Smooth muscle cell (in vitro differentiated cells): ENCODE results near the gene FBXW7. TPM values are rescaled to one million over a fixed set of nuclear protein-coding genes. Genes with fewer than 3 reads are reported as not detected.

ENCODE experiments used
- DNase-seq: peaks from one replicate; lab custom pipeline; 2025; ENCODE audit not compliant: unreplicated experiment; lab: John Stamatoyannopoulos, UW
- H2AFZ ChIP-seq: fragments of 200-600 bp; sonication (generic); 2 replicates; pipeline ENCODE4 v1.6.0; 2016; ENCODE audit warnings: antibody characterized with exemption, low read depth, mild to moderate bottlenecking
- H3F3A ChIP-seq: fragments of 200-600 bp; sonication (generic); 2 replicates; pipeline ENCODE4 v1.6.0; 2017; ENCODE audit warnings: antibody characterized with exemption, low read depth
- H3K27ac ChIP-seq: fragments of 200-600 bp; sonication (generic); 2 replicates; pipeline ENCODE4 v1.5.1; 2016; ENCODE audit warnings: low read depth, mild to moderate bottlenecking
- H3K27me3 ChIP-seq: fragments of 200-600 bp; sonication (generic); 2 replicates; pipeline ENCODE4 v1.6.1; 2016; ENCODE audit warnings: low read depth, mild to moderate bottlenecking
- H3K36me3 ChIP-seq: fragments of 200-600 bp; sonication (generic); 2 replicates; pipeline ENCODE4 v1.5.1; 2016; ENCODE audit warnings: low read depth
- H3K4me1 ChIP-seq: fragments of 200-600 bp; sonication (generic); 2 replicates; pipeline ENCODE4 v1.5.1; 2016; ENCODE audit warnings: low read depth
- H3K4me2 ChIP-seq: fragments of 200-600 bp; sonication (generic); 2 replicates; pipeline ENCODE4 v1.6.0; 2016; ENCODE audit warnings: mild to moderate bottlenecking
- H3K4me3 ChIP-seq: fragments of 200-600 bp; sonication (generic); 2 replicates; pipeline ENCODE4 v1.5.1; 2016; ENCODE audit warnings: mild to moderate bottlenecking
- H3K79me2 ChIP-seq: fragments of 200-600 bp; sonication (generic); 2 replicates; pipeline ENCODE4 v1.6.0; 2016; ENCODE audit warnings: low read depth, mild to moderate bottlenecking
- H3K9ac ChIP-seq: fragments of 200-600 bp; sonication (generic); 2 replicates; pipeline ENCODE4 v1.6.0; 2016; ENCODE audit warnings: low read depth
- H3K9me3 ChIP-seq: fragments of 200-600 bp; sonication (generic); replicated peaks from 2 replicates; pipeline ENCODE4 v1.5.1; 2016; ENCODE audit warnings: low read depth
- H4K20me1 ChIP-seq: fragments of 200-600 bp; sonication (generic); 2 replicates; pipeline ENCODE4 v1.6.0; 2016; ENCODE audit warnings: low read depth
- WGBS: methylation state at CpG from one replicate; pipeline ENCODE4 v1.1.7; 2016; ENCODE audit warnings: low lambda C conversion rate; 5-methylcytosine and 5-hydroxymethylcytosine counted together
- polyA plus RNA-seq: library from polyadenylated mRNA; unstranded; fragments of >200 nt; fragmentation: Nextera tagmentation; extraction: Ambion mirVana; gene quantifications from 2 replicates; pipeline ENCODE4 v1.2.1, GENCODE V29; 2016
- total RNA-seq: library from RNA; depleted of rRNA; stranded (reverse); fragments of >200 nt; gene quantifications from 2 replicates; pipeline ENCODE4 v1.2.3, GENCODE V29; 2014
- TF ChIP-seq, protein P1 (sequence below): fragments of 200-600 bp; sonication (generic); IDR thresholded peaks from 2 replicates; pipeline ENCODE4 v1.5.1; 2017; ENCODE audit warnings: borderline replicate concordance, mild to moderate bottlenecking, antibody characterized with exemption; ENCODE audit not compliant: insufficient read depth, poor library complexity, severe bottlenecking

The FBXW7 gene
- total and polyA plus RNA-seq, 2 experiments from 2014 or later = 16.4 to 31.6 TPM

- Histone ChIP-seq H3K9me3 (no peaks in the 10 kb centered on the region), H3K4me1 (peaks cover 8% of the 10 kb centered on the region), H2AFZ (no peak overlapping the region), H3F3A (peaks cover 4% of the 10 kb centered on the region), H4K20me1 (peaks cover 36% of the 10 kb centered on the region), H3K36me3 (no peaks in the 10 kb centered on the region), H3K9ac (no peak overlapping the region), H3K4me3 (no peak overlapping the region), H3K27ac (no peak overlapping the region), H3K79me2 (peaks cover 85% of the 10 kb centered on the region), H3K27me3 (no peaks in the 10 kb centered on the region), H3K4me2 (no peak overlapping the region)
- TF ChIP-seq, protein P1, sequence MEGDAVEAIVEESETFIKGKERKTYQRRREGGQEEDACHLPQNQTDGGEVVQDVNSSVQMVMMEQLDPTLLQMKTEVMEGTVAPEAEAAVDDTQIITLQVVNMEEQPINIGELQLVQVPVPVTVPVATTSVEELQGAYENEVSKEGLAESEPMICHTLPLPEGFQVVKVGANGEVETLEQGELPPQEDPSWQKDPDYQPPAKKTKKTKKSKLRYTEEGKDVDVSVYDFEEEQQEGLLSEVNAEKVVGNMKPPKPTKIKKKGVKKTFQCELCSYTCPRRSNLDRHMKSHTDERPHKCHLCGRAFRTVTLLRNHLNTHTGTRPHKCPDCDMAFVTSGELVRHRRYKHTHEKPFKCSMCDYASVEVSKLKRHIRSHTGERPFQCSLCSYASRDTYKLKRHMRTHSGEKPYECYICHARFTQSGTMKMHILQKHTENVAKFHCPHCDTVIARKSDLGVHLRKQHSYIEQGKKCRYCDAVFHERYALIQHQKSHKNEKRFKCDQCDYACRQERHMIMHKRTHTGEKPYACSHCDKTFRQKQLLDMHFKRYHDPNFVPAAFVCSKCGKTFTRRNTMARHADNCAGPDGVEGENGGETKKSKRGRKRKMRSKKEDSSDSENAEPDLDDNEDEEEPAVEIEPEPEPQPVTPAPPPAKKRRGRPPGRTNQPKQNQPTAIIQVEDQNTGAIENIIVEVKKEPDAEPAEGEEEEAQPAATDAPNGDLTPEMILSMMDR = no peak
- DNase-seq = no peak
- 98% methylated on average over 4 of the region's 4 CpGs for WGBS
Observed at GRCh38 chr4:152488246-152488645, 47.6 kb downstream of the FBXW7 start.

DNA sequence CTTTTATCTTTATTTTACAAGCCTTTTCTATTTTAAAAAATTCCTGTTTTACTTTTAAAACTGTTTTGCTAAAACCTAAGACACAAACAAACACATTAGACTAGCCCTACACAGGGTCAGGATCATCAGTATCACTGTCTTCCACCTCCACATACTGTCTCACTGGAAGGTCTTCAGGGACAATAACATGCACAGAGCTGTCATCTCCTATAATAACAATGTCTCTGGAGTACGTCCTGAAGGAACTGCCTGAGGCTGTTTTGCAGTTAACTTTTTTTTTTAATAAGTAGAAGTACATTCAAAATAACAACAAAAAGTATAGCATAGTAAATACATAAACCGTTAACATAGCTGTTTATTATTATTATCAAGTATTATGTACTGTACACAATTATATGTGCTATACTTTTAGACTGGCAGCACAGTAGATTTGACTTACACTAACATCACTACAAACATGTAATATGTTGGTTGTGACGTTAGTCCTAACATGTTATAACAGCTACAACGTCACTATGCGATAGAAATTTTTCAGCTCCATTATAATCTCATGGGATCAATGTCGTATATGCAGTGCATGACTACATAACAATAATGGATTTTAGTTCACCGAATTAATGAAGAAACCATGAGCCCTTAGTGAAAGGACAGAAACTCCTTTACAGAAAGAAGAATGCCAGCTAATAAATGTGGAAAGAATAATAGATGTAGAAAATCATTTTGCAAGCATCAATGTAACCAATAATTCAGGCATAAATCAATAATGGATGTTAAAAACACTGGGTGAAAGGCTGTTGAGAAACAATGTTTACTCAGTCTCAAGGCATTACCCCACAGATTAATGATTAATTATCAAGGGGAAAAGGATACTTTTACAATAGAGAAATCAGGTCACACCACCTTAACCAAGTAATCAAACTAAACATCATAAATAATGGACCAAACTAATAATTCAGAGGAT, 49.2 kb downstream of the FBXW7 start:
- TF ChIP-seq, protein P1 = no peak
- Histone ChIP-seq H3K9ac (peak overlapping the region; percentile 67), H3K27me3 (no peaks in the 10 kb centered on the region), H3K9me3 (no peaks in the 10 kb centered on the region), H3K4me1 (peaks cover 8% of the 10 kb centered on the region), H3F3A (peaks cover 4% of the 10 kb centered on the region), H3K36me3 (no peaks in the 10 kb centered on the region), H3K4me2 (peak overlapping the region; percentile 76), H3K79me2 (peaks cover 83% of the 10 kb centered on the region), H3K4me3 (peak overlapping the region; percentile 39), H3K27ac (peak overlapping the region; percentile 93), H2AFZ (no peak overlapping the region), H4K20me1 (peaks cover 20% of the 10 kb centered on the region)
- DNase-seq = no peak
- 78% methylated on average over 7 of the region's 7 CpGs for WGBS

GRCh38 chr4:152485726-152486276, 50.1 kb downstream of the FBXW7 start:
- peaks cover 74% of the 10 kb centered on the region for H3K79me2 ChIP-seq
- H2AFZ ChIP-seq = no peak overlapping the region
- H3K9ac ChIP-seq = peak overlapping the region; percentile 67
- peaks cover 15% of the 10 kb centered on the region for H4K20me1 ChIP-seq
- TF ChIP-seq, protein P1 = no peak
- H3K27ac ChIP-seq = peak overlapping the region; percentile 93
- WGBS = 19% methylated on average over 6 of the region's 6 CpGs
- H3K4me1 ChIP-seq = peaks cover 8% of the 10 kb centered on the region
- peak overlapping the region; percentile 76 for H3K4me2 ChIP-seq
- peak overlapping the region; percentile 39 for H3K4me3 ChIP-seq
- peaks cover 4% of the 10 kb centered on the region for H3F3A ChIP-seq
- H3K9me3 ChIP-seq = no peaks in the 10 kb centered on the region
- H3K36me3 ChIP-seq = no peaks in the 10 kb centered on the region
- no peak for DNase-seq
- H3K27me3 ChIP-seq = no peaks in the 10 kb centered on the region
